Activated CD4-positive, alpha-beta memory T cell treated with anti-CD3 and anti-CD28 coated beads for 36 hours (primary cell): ENCODE data around the gene GYPC. TPM values are rescaled to one million over a fixed set of nuclear protein-coding genes. Genes with fewer than 3 reads are reported as not detected.

Experiments
- CTCF ChIA-PET: fragments of 350-600 bp; sonication (Branson Sonifier 250); formaldehyde crosslinking; loops from one replicate; lab custom pipeline; 2021; ENCODE audit warnings: antibody characterized with exemption, inconsistent platforms; lab: Charles Lee
- POLR2A ChIA-PET: fragments of 350-600 bp; sonication (Branson Sonifier 250); formaldehyde crosslinking; loops from one replicate; lab custom pipeline; 2021; ENCODE audit warnings: antibody characterized with exemption; lab: Charles Lee
- DNase-seq: peaks from one replicate; pipeline ENCODE4 v3.0.0-alpha.2; 2020
- H3K27ac Mint-ChIP-seq: one replicate; pipeline ENCODE4 v1.8.0; 2021; ENCODE audit warnings: mixed read lengths
- H3K27me3 Mint-ChIP-seq: one replicate; pipeline ENCODE4 v1.8.0; 2021; ENCODE audit warnings: mixed read lengths
- H3K36me3 Mint-ChIP-seq: one replicate; pipeline ENCODE4 v1.8.0; 2021; ENCODE audit warnings: mixed read lengths
- H3K4me1 Mint-ChIP-seq: one replicate; pipeline ENCODE4 v1.8.0; 2021; ENCODE audit warnings: low read depth, mixed read lengths
- H3K4me3 Mint-ChIP-seq: one replicate; pipeline ENCODE4 v1.8.0; 2021; ENCODE audit warnings: mild to moderate bottlenecking, mixed read lengths
- H3K9me3 Mint-ChIP-seq: one replicate; pipeline ENCODE4 v1.8.0; 2021; ENCODE audit warnings: mixed read lengths
- intact Hi-C: fragments of 100-400 bp; cut with micrococcal nuclease; formaldehyde crosslinking; loops from one replicate; pipeline ENCODE4 v1.15.1; 2023
- total RNA-seq, 2 experiments: library from RNA; stranded (reverse); gene quantifications; one replicate each; pipeline ENCODE4 v1.2.3, GENCODE V29; 2021

GYPC gene
- total RNA-seq, 2 experiments from 2014 or later = 123 TPM

GRCh38 chr2:126661702-126662500, 5.9 kb downstream of the GYPC start:
- Mint-ChIP-seq H3K4me3 (peak overlapping the region; percentile 59), H3K36me3 (peaks cover 32% of the 10 kb centered on the region), H3K9me3 (no peaks in the 10 kb centered on the region), H3K27me3 (no peaks in the 10 kb centered on the region), H3K27ac (peak overlapping the region; percentile 93), H3K4me1 (peaks cover 85% of the 10 kb centered on the region)
- peak; percentile 46 for DNase-seq
- POLR2A ChIA-PET = interaction anchor here (0.5 kb wide), 1 partner anchor 21 kb away, joined by 3 read pairs; no protein-coding TSS in a partner anchor
- CTCF ChIA-PET = interaction anchor here (0.9 kb wide), 1 partner anchor 134 kb away, joined by 4 read pairs; no protein-coding TSS in a partner anchor
- intact Hi-C loops = no loop called here

GRCh38 chr2:126662621-126663020, 6.7 kb downstream of the GYPC start:
- Mint-ChIP-seq H3K4me3 (peak overlapping the region; percentile 59), H3K36me3 (peaks cover 33% of the 10 kb centered on the region), H3K9me3 (no peaks in the 10 kb centered on the region), H3K27me3 (no peaks in the 10 kb centered on the region), H3K4me1 (peaks cover 88% of the 10 kb centered on the region), H3K27ac (peak overlapping the region; percentile 93)
- ChIA-PET CTCF (interaction anchor here (0.9 kb wide), 1 partner anchor 134 kb away, joined by 4 read pairs; no protein-coding TSS in a partner anchor), POLR2A (no interaction called here)
- intact Hi-C loops = no loop called here
- DNase-seq = no peak

- Mint-ChIP-seq H3K9me3 (no peaks in the 10 kb centered on the region), H3K4me1 (peaks cover 86% of the 10 kb centered on the region), H3K27me3 (no peaks in the 10 kb centered on the region), H3K27ac (peak overlapping the region; percentile 93), H3K4me3 (peak overlapping the region; percentile 59), H3K36me3 (peaks cover 34% of the 10 kb centered on the region)
- intact Hi-C loops = no loop called here
- POLR2A ChIA-PET = no interaction called here
- no peak for DNase-seq
- CTCF ChIA-PET = interaction anchor here (2.4 kb wide), 1 partner anchor 114 kb away, joined by 10 read pairs; no protein-coding TSS in a partner anchor
These were observed 7.4 kb downstream of the GYPC start for GRCh38 chr2:126663184-126663963.

- peak overlapping the region; percentile 51 for H3K4me3 Mint-ChIP-seq
- intact Hi-C loops = no loop called here
- CTCF ChIA-PET = interaction anchor here (2.4 kb wide), 1 partner anchor 113 kb away, joined by 10 read pairs; no protein-coding TSS in a partner anchor
- H3K36me3 Mint-ChIP-seq = peaks cover 34% of the 10 kb centered on the region
- DNase-seq = peak; percentile 45
- H3K4me1 Mint-ChIP-seq = peaks cover 82% of the 10 kb centered on the region
- POLR2A ChIA-PET = no interaction called here
- H3K27ac Mint-ChIP-seq = peak overlapping the region; percentile 93
- no peaks in the 10 kb centered on the region for H3K27me3 Mint-ChIP-seq
- H3K9me3 Mint-ChIP-seq = no peaks in the 10 kb centered on the region
These were observed 8.3 kb downstream of the GYPC start for GRCh38 chr2:126664234-126664633.

- Mint-ChIP-seq H3K9me3 (no peaks in the 10 kb centered on the region), H3K27ac (peak overlapping the region; percentile 93), H3K36me3 (peaks cover 33% of the 10 kb centered on the region), H3K4me1 (peaks cover 80% of the 10 kb centered on the region), H3K27me3 (no peaks in the 10 kb centered on the region), H3K4me3 (no peak overlapping the region)
- intact Hi-C loops = no loop called here
- ChIA-PET CTCF (interaction anchor here (0.7 to 2.4 kb wide), 2 partner anchors 10 to 113 kb away, joined by 3 to 10 read pairs; no protein-coding TSS in a partner anchor), POLR2A (no interaction called here)
- no peak for DNase-seq
These were observed 8.7 kb downstream of the GYPC start for GRCh38 chr2:126664639-126665038.

GRCh38 chr2:126665483-126665882, 9.5 kb downstream of the GYPC start:
- Mint-ChIP-seq H3K27ac (peak overlapping the region; percentile 93), H3K4me3 (no peak overlapping the region), H3K36me3 (peaks cover 31% of the 10 kb centered on the region), H3K4me1 (peaks cover 73% of the 10 kb centered on the region), H3K9me3 (no peaks in the 10 kb centered on the region), H3K27me3 (no peaks in the 10 kb centered on the region)
- DNase-seq = no peak
- intact Hi-C loops = no loop called here
- POLR2A ChIA-PET = no interaction called here
- CTCF ChIA-PET = interaction anchor here (0.7 to 2.4 kb wide), 2 partner anchors 9 to 112 kb away, joined by 3 to 10 read pairs; no protein-coding TSS in a partner anchor

- POLR2A ChIA-PET = no interaction called here
These were observed 12.3 kb downstream of the GYPC start for GRCh38 chr2:126668254-126668653.

GRCh38 chr2:126669772-126670171, 13.8 kb downstream of the GYPC start:
- Mint-ChIP-seq H3K4me3 (no peak overlapping the region), H3K9me3 (peaks cover 2% of the 10 kb centered on the region), H3K27me3 (no peaks in the 10 kb centered on the region), H3K4me1 (peaks cover 36% of the 10 kb centered on the region), H3K36me3 (peaks cover 34% of the 10 kb centered on the region), H3K27ac (no peak overlapping the region)
- POLR2A ChIA-PET = no interaction called here
- no peak for DNase-seq
- intact Hi-C loops = no loop called here
- CTCF ChIA-PET = no interaction called here

More at GRCh38 chr2:126668254-126668653, 12.3 kb downstream of the GYPC start:
- Mint-ChIP-seq H3K27me3 (no peaks in the 10 kb centered on the region), H3K4me3 (no peak overlapping the region), H3K27ac (no peak overlapping the region), H3K4me1 (peaks cover 51% of the 10 kb centered on the region), H3K9me3 (no peaks in the 10 kb centered on the region), H3K36me3 (peaks cover 27% of the 10 kb centered on the region)
- DNase-seq = no peak
- CTCF ChIA-PET = no interaction called here
- intact Hi-C loops = no loop called here

- Mint-ChIP-seq H3K27me3 (no peaks in the 10 kb centered on the region), H3K27ac (no peak overlapping the region), H3K4me3 (no peak overlapping the region), H3K36me3 (peaks cover 50% of the 10 kb centered on the region), H3K4me1 (peaks cover 30% of the 10 kb centered on the region), H3K9me3 (peaks cover 11% of the 10 kb centered on the region)
- DNase-seq = no peak
- CTCF ChIA-PET = interaction anchor here (0.6 kb wide), 1 partner anchor 425 kb away, joined by 4 read pairs; no protein-coding TSS in a partner anchor
- POLR2A ChIA-PET = no interaction called here
- intact Hi-C loops = no loop called here
These were observed 15.5 kb downstream of the GYPC start for GRCh38 chr2:126671488-126671887.

GRCh38 chr2:126672980-126673605, 17.1 kb downstream of the GYPC start:
- H3K36me3 Mint-ChIP-seq = peaks cover 43% of the 10 kb centered on the region

GRCh38 chr2:126674075-126674744, 18.3 kb downstream of the GYPC start:
- Mint-ChIP-seq H3K27ac (no peak overlapping the region), H3K9me3 (peaks cover 11% of the 10 kb centered on the region), H3K4me3 (no peak overlapping the region), H3K4me1 (peaks cover 27% of the 10 kb centered on the region), H3K27me3 (no peaks in the 10 kb centered on the region), H3K36me3 (peaks cover 42% of the 10 kb centered on the region)
- ChIA-PET POLR2A (no interaction called here), CTCF (interaction anchor here (1.1 kb wide), 1 partner anchor 9 kb away, joined by 3 read pairs; no protein-coding TSS in a partner anchor)
- intact Hi-C loops = no loop called here
- no peak for DNase-seq

More at GRCh38 chr2:126672980-126673605, 17.1 kb downstream of the GYPC start:
- Mint-ChIP-seq H3K27me3 (no peaks in the 10 kb centered on the region), H3K27ac (no peak overlapping the region), H3K4me1 (peaks cover 27% of the 10 kb centered on the region), H3K9me3 (peaks cover 11% of the 10 kb centered on the region), H3K4me3 (no peak overlapping the region)
- no peak for DNase-seq
- intact Hi-C loops = no loop called here
- POLR2A ChIA-PET = no interaction called here
- CTCF ChIA-PET = no interaction called here
